NCI-H526 treated with DMSO at 0.1 percent for 48 hours (cell line): Measurements from ENCODE around the gene RPL9.
"Not testable (repeated sequence)": the region's sequence is repeated elsewhere in the genome, so short reads cannot be mapped to it uniquely, and the experiment has no call there.

Experiments used
- DNase-seq: peaks from one replicate; lab custom pipeline; 2025; lab: John Stamatoyannopoulos, UW

Gene RPL9

DNA sequence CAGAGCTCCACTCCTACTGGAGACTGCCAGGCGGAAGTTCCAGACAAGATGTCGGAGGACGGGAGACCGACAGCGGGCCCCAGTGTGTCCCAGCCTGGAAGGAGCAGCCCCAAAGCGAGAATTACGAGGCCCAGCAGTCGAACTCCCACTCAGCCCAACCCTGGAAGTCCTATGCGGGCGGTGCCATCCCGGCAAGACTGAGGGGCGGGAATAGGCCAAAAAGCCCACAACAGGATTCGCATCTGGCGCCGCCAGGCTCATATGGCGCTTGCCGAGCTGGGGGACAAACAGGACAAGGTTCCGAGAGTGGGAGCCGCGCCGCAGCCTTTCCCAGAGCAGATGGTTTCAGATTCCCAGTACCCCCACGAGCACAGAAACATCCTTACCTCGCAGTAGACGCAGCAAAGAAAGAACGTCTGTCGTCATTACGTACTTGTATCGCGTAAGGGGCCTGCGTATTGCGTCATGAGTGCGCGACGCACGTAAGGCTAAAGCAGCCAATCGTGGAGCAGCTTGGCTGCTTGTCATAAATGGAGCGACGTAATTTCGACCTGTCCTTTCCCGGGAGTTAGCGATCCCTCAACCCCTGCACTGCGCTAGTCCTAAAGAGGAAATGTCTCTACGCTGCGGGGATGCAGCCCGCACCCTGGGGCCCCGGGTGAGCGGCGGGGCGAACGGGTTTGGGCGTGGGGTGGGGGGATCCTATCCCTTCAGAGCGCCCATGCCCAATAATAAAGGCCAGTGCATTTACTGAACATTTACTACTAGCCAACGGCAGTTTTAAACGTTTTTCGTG is at the start of gene RPL9, which contains the start of gene LIAS:
Gene RPL9, minus strand, starts transcription at position 418 of the 796 bp plus-strand sequence. CDS start 483 bp downstream, outside the sequence.
Gene LIAS, plus strand, starts transcription at position 552 of the 796 bp plus-strand sequence. Its CDS starts 62 bp downstream, at position 614.
- DNase-seq: peak; percentile 96

DNA sequence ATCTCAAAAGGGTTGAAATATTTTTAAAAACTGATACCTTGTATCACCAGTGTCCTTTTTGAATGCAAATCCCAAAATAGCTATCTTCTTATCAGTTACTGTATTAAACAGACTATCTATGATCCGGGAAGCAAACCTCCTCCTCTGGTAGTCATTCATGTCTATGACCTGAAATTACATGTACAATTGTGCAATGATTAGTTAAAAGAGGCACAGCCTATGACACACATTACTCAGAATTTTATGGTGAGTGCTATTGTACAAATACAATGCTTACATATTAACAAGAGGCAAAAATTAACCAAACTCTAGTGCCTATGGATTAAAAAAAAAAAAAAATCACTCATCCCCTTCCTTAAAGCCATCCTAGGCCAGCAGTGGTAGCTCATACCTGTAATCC is 46.9 kb upstream of the RPL9 start:
- no peak for DNase-seq

DNA sequence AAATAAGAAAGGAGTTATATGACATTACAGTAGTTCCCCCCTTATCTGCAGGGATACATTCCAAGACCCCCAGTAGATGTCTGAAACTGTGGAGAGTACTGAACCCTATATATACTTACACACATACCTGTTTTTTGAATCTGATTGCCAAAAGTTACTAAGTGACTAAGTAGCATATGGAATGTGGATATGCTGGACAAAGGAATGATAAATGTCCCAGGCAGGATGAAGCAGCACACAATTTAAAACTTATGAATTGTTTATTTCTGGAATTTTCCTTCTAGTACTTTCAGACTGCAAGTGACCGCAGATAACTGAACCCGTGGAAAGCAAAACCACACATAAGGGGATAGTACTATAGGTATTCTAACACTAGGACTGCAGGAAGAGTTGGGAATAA is 45.8 kb upstream of the RPL9 start:
- DNase-seq: no peak

GRCh38 chr4:39502664-39503035 is 43.9 kb upstream of the RPL9 start:
- DNase-seq: not testable (repeated sequence)

GRCh38 chr4:39502019-39502663 is 43.4 kb upstream of the RPL9 start:
- no peak for DNase-seq

GRCh38 chr4:39498727-39499020 is 40.0 kb upstream of the RPL9 start:
- DNase-seq: no peak

DNA sequence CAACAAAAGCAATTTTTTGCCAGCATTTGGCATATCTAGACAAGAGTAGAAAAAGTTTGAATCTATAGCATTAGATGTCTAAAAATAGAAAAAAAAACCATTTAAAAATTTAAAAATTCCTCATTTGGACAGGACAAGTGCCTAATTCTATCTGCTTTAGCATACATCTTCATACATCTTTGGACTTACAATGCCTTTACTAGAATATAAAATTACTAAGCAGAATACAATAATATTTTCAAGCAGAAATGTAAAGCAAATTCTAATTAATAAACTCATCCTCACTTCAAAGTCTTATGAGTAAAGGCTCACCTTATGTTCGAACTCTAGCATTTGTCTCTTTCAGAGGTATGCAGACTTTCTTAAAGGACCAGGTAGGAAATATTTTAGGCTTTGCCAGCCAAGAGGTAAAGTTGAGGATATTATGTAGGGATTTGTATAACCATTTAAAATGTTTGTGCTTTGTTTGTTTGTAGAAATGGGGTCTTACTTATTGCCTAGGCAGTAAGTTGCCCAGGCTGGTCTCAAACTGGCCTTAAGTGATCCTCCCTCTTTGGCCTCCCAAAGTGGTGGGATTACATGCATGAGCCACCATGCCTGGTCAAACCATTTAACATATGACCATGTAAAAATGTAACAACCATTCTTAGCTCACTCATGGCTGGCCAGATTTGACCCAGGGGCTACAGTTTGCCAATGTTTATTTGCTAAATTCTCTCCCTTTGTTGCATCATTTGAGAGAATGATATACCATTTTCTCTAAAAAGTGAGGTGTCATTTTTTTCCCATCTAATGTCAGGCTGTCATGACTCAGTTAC is 39.4 kb upstream of the RPL9 start:
- no peak for DNase-seq

DNA sequence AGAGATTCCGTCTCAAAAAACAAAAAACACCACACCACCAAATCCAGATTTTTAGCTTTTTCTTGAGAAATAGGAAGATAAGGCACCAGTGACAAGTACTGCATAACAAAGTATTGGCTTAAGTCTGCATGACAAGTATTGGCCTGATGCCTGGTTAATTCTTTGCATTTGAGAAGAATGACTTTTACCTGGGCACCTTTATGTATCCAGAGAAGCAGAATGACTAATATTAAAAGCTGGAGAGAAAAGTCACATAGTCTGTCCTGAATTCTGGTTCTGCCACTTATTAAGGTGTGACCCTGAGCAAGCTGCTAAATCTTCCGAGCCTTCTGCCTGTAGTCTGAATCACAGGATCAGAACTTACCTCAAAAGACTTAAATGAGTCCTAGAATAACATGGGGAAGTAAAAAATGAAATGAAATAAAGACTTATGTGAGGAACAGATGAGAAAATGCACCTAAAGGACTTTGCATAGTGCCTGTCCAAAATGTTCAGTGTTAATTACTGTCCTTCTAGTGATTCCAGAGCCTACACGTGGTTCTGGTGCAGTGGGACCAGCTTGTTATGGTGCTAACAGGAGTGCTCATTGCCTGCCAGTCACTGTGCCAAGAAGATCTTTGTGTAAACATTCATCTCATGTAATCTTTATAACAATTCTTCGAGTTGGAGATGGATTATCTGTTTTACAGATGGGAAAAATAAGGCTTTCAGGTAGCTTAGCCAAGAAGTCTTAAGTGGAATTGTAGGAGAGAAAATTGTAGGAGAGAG is 36.9 kb upstream of the RPL9 start:
- no peak for DNase-seq

DNA sequence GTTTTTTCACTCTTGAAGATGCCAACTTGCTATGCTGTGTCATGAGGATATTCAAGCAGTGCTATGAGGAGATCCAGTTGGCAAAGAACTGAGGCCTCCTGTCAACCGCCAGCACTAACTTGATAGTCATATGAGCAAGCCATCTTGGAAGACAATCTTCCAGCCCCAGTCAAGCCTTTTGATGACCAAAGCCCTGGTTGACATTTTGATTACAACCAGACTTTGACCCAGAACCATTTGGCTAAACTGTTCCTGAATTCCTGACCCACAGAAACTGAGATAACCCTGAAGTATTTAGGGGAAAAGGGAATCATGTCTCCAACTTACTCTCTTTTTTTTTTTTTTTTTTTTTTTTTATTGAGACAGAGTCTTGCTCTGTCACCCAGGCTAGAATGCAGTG is 35.6 kb upstream of the RPL9 start:
- DNase-seq: no peak

DNA sequence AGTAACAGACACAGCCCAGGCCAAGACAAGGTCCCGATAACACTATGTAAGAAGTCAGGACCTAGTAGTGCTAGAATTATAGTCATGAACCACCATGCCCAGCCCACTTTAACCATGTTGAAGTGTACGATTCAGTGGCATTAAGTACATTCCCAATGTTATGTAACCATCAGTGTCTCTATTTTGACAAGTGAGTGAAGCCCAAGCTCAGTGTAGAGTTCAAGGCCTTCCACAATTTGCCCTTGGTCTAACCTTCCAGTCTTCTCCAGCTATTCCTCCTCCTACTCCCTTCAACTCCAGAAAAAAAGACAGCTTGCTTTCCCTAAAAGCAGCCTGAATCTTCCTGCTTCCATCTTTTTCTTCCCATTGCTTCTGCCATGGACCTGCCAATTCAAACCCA is 31.6 kb upstream of the RPL9 start:
- no peak for DNase-seq

DNA sequence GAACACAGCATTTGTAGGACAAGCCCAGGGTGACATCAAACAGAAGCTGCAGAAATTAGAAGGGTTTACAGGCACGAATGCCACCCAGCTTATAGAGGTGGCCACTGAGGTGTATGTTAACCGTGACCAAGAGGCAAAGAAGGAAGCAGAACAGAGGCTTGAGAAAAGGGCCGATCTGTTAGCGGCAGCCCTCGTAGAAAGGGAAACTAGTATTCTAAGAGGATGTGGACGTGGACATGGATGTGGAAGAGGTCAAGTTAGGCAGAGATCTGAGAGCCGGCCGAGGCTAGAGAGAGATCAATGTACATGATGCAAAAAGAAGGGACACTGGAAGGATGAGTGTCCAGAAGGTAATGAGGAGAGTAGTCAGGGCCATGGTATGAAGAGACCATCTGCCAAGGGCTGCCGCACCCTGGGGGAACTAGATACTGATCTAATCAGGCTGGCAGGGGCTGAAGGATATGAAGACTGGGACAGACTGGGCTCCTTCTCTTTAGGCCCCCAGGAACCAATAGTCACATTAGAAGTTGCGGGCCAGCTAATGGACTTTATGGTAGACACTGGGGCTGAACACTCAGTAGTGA is 27.6 kb upstream of the RPL9 start:
- no peak for DNase-seq

DNA sequence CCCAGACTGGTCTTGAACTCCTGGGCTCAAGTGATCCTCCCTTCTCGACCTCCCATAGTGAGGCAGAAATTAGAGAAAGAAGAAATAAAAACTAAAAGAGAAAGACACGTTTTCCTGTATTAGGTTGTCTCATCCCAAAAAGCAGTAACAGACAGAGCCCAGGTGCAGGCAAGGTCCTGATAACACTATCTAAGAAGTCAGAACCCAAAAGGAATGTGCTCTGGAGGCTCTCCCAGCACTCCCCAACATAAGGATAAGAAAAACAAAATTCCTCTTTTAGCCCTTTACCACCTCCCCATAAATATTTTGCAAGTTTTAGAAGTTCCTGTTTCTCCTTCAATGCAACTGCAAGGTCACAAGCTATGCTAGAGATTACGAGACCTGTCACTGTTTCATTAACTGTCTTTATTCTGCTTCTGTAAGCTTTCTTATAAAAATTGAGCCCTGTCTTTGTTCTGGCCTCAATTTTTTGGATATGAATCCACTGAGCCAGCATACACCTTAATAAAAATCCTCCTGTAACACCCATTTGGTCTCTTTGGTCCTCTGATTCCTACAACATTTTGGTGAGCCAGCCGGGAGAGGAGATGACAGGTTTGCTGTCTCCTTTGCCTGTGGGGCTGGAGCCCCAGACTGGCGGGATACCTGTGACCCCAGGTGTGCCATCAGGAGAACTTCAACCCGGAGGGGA is 26.0 kb upstream of the RPL9 start:
- no peak for DNase-seq

- no peak for DNase-seq
Observed at GRCh38 chr4:39480902-39481695, 22.4 kb upstream of the RPL9 start.

DNA sequence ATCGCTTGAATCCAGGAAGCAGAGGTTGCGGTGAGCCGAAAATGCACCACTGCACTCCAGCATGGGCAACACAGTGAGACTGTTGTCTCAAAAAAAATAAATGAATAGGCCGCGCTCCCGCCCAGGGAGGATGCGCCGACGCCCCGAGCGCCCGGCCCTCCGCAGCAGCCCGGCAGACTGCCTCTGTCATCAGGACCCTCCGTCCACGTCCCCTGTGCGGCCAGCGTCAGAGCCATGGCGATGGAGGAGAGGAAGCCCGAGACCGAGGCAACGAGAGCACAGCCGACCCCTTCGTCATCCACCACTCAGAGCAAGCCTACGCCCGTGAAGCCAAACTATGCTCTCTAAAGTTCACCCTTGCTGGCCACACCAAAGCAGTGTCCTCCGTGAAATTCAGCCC is 21.5 kb upstream of the RPL9 start:
- no peak for DNase-seq

DNA sequence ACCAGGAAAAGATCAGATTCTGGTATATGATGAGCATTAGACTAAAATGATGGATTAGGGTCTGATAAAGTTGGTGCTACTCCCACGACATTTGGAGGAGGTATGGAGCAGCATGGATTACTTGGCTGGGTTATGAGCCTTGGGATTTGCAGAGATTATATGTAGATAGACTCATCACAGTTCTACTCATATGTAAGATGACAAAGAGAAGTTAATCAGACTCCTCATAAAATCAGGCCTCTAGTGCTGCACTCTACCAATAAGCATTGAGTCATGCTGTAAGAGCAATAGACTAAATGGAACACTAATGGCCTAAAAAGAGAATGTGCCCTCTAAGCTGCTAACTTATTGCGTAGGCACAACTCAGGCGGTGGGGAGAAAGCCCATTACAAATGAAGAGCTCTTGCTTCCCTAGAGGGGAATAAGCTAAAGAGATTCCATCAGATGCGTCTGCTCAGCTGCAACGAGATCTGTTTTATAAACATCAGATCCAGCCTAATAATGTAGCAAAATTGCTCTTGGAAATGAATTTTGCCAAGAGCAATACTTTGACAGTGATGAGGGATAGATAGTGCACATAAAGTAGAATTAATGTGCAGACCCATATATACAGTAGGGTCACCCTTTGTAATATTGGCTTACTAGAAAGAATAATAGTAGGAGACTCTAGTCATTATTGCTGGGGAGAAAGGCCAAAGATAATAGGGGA is 17.6 kb upstream of the RPL9 start:
- DNase-seq: no peak

- no peak for DNase-seq
Observed at GRCh38 chr4:39472396-39472795, 13.7 kb upstream of the RPL9 start.

DNA sequence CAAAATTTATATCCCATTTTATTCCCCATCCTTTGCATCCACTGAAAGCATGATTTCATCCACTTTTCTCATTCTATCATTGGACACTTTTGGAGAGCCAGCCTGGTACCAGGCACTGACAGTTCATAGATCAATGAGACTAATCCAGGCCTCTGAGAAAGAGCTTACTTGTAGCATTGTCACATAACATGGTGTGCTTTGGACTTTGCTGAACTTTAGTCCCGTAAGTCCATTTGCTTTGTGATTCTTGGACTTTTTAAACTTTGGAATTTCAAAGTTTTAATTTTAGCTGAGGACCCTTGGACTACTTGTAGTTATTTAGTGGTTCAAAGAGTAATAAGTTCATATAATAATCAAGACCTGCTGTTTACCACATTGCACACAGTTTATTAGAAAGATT is 11.7 kb upstream of the RPL9 start:
- no peak for DNase-seq

- DNase-seq: peak; percentile 73
Observed at GRCh38 chr4:39469429-39470077, 10.8 kb upstream of the RPL9 start.

GRCh38 chr4:39467464-39467863 is 8.7 kb upstream of the RPL9 start:
- no peak for DNase-seq
